ENCODE measurements around the gene AKAIN1.

AKAIN1 gene

GRCh38 chr18:5093902-5094301, 103.2 kb downstream of the AKAIN1 start:
- DNase-seq (ENCODE audit: low read depth in 2 of 2): no peak

Measured in stimulated activated CD8-positive, alpha-beta memory T cell treated with anti-CD3 and anti-CD28 coated beads, Interleukin-2, amount 100 ng/mL, for 1 hour (primary cell).